EL (cell line): ENCODE data around the gene NOXA1.
A peak's percentile ranks its signal among the peaks of the same experiment; 100 is the strongest.
"Not testable (repeated sequence)": the region's sequence is repeated elsewhere in the genome, so short reads cannot be mapped to it uniquely, and the experiment has no call there.

Experiments used
- DNase-seq: peaks from one replicate; pipeline ENCODE4 v3.0.0-alpha.2; 2016

Gene NOXA1

DNA sequence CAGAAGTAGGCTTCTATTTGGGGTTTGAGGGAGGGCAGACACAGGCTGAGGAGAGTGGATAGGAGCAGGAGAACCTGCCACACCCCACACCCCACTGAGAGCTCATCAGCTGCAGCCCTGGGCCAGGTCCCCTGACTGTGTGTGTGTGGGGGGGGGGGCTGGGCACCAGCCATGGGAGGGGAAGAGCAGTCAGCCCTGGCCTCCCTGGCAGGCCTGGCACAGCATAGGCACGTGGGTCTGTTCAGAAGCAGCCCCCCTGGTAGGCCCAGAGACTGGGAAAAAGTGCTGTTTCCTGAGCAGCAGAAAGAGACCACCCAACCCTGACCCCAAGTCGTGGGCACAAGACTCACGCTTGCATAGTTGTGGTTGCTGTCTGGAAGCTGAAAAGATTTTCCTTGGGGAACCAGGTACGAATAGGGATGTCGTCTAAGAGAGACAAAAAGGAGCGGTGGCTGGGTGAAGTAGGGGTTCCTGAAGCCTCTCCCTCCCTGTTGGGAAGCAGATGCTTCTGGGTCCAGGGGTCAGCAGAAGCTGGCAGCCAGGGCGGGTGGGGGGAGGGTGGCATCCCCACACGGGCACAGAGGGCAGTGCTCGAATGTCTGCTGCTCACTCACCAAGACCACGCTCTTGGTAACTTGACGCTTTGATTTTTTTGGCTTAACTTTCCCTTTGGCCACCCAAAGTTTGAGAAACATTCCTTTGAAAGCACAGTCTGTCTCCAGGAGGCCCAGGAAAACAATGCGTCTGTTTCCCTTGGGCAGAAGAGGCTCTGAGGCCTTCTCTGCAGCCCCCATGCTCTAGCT, 33.1 kb downstream of the NOXA1 start:
- DNase-seq = no peak

DNA sequence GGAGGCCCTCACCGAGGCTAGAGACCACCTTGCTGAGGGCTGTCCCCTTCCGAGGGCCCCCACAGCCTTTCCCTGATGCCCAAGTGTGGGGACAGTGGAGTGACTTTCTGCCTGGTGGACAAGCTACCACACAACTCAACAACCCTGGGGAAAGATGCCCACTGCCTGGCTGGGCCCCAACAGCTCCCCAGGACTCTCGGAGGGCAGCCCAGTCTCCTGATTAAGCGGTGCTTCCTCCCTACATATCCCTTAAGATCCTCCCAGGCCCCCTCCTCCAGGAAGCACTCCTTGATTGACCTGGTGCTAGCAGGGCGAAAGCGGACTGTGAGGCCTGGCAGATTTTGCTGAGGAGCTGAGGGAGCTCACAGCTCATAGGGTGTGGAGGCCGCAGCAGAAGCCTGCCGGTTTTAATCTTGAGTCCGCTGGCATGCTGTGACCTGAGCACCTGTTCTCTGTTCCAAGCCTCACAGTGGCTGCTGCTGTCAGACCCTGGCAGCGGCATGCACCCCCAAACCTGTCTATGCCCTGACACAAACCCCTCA, 33.7 kb downstream of the NOXA1 start:
- DNase-seq = no peak

DNA sequence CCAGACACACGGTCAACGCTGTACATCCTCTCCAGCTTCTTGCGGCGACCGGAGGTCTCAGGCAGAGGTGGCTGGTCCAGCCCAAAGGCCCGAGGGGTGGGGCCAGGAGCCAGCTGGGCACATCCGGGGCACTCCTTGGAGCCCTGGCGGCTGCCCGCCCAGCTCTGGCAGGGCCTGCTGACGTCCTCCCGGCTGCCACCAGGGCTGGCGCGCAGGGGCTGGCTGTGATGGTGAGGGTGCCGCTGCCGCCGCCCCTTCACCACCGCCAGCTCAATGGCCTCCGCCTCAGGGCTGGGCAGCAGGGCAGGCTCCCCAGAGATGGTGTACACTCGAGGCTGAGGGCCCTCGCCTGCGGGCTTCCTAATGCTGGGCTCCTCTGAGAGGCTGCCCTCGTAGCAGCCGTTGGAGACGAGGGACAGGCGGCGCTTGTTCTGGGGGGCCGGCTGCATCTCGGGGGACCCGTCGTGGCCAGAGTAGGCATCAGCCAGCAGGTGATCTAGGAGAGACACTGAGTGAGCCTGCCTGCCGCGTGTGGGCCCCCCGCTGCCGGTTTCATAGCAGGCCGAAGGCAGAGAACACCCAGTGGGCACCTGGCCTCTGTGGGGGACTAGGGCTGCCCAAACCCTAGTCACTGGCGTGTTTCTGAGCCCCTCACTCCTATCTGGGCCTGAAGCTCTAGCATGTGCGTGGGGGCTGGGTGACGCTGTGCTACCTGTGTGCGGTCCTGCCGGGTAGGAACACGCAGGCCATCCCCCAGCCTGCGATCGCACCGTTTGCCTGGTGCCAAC, 34.4 kb downstream of the NOXA1 start:
- DNase-seq = no peak

DNA sequence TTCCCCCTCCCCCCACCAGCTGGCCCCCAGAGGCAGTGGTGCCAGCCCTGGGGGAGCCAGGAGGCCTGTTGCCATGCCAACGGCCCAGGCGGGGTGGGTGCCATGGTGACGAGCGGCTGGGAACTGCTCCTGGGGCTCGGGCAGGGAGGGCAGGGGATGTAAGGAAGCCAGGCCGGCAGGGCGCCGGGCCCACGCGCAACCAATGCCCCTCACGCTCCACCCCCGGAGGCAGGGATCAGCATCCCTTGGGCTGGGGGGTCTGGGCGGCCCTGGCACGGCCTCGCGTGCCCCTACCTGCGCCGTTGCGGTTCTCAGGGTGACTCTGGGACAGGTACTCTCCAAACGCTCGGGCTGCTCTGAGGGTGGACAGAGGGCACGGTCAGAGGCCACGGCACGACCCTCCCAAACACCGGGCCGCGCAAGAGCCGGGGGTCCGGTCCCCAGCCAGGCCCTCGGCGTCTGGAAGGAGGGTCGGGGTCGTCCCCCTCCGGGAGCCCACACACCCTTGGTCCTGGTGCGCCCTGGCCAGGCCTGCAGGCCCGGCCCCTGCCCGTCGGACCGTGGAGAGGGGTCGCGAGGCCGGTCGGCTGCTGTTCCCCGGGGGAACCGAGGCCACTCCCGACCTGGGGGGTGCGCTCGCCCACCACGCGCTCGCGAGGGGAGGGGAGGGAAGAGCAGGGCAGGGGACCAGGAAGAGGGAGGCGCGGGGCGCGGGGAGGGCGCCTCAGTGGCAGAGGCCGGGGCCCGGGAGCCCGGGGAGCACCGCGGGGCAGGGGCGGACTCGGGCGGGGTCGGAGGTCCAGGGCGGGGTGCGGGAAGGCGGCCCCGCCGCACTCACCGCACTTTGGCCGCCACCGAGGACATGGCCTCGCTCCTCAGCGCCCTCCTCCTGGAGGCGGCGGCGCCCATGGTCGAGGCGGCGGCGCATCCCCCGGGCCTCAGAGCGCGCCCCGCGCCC, 35.3 kb downstream of the NOXA1 start:
- DNase-seq = no peak

DNA sequence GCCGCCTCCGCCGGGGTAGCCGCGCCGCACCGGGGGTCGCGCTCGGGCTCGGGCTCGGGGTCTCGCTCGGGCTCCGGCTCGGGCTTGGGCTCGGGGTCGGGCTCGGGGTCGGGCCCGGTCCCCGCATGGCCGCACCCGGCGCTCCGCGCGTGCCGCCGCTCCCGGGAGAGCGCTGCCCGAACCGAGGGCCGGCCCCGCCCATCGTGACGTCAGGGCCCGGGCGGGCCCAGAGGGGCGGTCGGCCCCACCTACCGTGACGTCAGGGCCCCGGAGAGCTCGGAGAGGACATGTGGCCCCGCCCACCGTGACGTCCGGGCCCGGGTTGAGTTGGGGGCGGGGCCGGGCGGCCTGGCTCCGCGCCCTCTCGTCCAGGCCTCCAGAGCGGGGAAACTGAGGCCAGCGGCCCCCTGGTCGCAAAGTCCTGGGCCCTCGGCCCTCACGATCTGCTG, 36.0 kb downstream of the NOXA1 start, which contains the start of gene NSMF:
TSS of gene NSMF (minus strand) at position 183 of the 449 bp plus-strand sequence. CDS start 232 bp downstream, outside the sequence.
- peak; percentile 89 for DNase-seq

DNA sequence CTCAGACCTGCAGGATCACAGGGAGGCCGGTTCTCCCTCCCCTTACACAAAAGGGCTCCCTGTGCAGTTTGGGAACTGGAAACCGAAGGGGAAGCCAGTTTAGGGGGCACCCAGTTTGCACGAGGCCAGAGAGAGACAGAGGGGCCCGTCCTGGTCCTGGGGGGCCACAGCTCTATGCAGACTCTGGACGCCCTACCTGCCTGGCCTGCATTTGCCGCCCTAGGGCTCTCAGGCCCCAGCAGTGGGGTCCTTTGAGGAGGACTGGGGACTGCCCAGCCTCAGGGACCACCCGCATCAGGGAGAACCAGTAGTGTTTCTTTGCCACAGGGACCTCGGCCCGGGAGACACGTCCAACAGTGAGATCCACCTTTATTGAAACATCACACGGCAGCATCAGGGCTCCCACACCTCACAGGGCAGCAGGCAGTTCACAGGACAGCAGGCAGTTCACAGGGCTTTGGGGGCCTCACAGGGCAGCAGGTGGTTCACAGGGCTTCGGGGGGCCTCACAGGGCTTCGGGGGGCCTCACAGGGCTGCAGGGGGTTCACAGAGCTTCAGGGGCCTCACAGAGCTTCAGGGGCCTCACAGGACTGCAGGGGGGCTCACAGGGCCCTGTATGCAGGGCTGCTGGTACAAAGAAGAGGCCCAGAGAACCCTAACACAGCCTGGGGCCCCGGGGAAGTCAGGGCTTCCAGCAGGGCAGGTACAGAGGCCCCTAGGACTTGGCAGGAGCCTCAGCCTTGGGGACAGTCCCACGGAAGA, 36.6 kb downstream of the NOXA1 start:
- no peak for DNase-seq

DNA sequence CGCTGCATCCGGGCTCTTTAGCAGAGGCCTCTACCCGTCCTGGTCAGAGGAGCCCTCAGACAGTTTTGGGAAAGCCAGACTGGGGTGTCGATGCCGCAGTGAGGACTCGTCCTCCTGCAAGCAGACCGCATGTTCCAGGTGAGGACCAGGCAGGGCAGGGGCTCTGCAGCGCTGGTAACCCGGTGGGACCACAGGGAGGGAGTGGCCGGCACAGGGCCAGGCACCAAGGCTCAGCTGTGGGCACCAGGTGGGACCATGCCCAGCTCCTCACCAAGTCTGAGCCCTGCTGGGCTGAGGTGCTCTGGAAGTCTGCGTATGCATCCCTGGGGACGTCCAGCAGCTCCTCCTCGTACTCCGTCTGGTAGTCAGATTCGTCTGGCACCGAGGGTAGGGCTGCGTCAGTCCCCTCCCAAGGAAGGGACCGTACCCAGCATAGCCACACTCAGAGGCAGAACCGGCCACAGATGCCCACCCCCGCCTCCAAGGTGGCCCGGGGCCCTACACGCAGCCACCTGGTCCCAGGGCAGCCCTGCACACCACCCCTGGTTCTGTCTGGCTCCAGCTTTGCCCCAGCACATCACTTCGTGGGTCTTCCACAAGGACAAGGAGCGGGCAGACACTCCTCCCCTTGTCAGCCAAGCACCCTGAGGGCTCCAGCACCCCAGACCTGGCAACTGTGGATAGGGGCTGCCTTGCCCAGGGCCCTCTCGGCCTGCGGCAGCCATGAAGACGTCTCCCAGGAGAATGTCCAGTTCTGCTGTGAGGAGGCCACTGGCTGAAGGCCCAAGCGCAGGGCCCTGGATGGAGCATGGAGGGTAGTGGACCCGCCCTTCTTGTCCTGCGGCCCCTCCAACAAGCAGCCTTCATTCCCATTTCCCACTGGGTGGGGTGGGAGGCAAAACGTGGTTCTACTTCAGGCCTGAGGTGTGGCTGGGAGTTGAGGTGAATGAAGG, 37.4 kb downstream of the NOXA1 start:
- DNase-seq = no peak

DNA sequence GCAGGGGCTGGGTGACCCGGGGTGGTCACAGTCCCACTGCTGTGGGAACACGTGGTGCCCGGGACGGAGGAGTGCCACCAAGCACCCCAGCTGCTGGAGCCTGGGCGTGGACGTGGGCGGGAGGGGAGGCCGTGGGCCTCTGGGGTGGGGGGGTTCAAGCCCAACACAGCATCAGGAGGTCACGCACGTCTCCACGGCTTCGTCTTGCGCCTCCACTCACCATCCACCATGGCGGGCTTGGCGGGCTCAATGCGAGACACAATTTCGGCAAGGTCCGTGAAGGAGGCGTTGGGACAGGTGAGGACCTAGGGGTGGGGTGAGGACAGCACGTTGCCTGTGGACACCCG, 38.1 kb downstream of the NOXA1 start:
- DNase-seq = no peak

DNA sequence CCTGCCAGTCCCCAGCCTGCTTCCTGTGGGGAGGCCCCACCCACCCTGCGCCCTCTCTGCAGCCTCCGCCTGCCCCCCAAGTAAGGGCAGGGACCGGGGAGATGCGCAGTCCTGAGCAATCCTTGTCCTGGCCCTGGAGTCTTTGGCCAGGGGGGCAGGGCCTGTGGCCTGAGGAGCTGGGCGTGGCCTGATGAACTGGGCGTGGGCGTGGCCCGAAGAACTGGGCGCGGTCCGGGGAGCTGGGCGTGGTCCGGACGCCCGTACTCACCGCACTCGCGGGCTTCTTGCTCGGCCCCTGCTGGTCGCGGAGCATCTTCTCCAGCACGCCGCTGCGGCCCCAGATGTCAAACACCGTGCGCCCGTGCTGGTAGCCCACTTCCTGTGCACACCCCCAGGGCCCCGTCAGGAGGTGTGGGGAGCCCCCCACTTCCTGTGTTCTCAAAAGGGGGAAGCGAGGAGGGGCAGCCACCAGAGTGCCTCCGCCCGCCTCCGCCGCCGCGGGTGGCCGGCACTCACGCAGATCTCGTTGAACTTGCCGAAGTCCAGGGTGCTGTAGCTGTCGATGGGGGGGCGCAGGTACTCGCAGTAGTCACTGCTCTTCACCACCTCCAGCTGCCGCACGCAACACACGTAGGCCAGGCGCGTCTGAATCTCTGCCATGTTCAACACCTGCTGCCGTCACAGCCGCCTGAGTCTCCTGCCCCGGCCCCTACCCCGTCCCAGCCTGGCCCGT, 38.6 kb downstream of the NOXA1 start:
- DNase-seq = no peak

DNA sequence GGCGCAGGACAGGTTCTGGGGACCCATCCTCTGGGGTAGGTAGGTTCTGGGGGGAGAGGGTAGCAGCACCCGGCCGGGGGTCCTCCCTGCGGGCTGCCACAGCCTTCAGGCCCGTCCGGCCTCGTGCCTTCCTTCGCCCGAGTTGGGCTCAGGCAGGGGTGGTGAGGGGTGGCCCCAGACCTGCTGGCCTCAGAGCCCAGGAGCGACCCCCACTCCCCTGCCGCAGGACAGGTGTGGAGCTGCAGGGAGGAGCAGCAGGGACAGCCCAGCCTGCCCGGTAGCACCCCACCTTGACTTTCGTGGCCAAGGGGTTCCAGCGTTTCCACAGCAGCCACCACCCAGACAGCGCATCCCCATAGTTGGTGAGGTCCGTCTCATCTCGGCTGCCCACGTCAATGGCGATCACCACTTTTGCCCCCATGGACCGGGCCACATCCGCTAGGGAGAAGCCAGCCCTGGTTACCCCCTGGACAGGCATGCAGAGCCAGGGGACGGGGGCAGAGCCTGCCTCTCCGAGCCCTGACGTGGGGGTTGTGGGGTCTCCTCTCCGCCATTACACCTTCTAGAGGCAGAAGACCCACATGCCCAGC, 39.3 kb downstream of the NOXA1 start:
- DNase-seq = no peak

DNA sequence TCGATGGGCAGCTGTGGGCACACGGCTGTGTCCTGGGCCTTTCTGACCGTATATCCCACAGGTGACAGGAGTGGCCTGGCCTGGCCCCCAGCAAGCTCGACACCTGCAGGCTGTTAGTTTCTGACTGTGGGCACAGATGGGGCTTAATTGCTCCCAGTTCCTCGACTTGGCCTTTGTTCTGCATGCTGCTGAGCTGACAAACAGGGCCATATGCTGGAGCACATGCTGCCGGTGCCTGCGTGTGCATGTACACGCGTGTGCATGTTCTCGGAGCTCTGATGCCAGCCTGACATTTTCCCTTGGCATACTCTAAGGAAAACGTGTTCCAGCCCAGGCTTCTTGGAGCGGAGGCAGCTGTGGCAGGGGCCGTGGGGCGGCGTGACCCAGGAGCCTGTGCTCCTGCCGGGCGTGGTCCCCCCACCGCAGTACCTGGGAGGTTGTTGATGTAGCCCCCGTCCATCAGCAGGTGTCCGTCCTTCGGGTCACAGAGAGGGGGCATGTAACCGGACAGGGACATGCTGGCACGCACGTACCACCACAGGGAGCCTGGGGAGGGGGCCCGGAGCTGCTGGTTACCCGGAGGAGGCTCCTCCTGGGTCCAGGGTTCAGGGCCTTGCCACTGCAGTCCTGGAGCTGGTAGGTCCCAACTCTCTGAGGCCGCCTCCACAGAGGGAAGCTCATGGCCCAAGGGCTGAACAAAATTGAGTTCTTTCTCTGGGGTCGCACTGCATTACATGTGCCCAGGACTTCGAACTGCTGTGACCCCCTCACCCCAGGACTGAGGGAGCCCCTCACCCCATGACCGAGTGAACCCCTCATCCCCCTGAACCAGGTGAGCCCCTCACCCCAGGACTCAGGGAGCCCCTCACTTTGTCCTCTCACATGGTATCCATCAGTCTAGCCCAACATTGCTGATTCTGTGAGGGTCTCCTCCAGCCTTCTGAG, 40.1 kb downstream of the NOXA1 start:
- no peak for DNase-seq

DNA sequence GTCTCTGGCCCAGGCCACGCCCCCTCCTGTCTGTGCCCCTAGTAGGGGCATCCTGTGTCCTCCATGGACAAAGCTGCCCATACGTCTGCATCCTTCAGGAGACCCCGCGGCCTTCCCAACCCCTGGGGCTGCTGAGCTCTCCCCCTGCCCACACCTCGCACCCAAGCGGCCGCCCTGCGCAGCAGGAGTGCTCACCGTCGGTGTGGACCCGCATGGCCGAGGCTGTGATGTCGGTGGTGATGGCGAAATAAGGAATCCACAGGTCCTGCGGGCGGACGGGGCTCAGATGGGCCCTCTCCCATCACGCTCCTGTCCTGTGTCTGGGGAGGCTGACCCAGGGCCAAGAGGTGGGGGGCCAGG, 40.7 kb downstream of the NOXA1 start:
- no peak for DNase-seq

DNA sequence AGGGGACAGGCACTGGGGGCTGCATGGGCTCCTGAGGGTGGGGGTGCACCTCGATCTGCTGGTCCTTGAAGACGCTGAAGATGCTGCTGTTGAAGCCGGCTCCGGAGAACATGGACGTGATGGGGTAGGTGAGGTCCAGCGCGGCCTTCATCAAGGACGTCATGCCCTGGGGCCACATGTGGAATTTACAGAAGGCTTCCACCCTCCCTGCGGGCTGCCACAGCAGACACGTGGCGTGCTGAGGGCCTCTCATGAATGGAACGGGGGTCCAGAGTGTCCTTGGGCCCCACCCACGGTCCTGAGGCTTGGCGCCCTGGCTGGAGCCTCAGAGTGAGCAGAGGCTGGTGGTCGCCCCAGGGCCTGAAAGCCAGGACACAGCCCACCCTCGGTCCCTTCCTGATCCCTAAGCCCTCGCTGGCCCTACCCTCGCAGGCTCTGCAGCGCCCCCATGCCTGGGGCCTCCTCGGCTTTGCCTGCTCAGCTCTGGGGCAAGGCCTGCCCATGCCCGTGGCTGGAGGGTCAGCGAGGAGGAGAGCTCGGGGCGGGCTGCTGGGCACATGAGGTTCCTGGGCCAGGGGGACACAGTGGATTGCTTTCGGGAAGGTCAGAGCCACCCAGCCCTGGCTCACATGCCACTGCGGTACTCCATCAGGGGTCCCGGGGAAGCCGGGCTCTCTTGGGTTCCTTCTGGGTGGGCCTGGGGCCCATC, 41.3 kb downstream of the NOXA1 start:
- DNase-seq = no peak

DNA sequence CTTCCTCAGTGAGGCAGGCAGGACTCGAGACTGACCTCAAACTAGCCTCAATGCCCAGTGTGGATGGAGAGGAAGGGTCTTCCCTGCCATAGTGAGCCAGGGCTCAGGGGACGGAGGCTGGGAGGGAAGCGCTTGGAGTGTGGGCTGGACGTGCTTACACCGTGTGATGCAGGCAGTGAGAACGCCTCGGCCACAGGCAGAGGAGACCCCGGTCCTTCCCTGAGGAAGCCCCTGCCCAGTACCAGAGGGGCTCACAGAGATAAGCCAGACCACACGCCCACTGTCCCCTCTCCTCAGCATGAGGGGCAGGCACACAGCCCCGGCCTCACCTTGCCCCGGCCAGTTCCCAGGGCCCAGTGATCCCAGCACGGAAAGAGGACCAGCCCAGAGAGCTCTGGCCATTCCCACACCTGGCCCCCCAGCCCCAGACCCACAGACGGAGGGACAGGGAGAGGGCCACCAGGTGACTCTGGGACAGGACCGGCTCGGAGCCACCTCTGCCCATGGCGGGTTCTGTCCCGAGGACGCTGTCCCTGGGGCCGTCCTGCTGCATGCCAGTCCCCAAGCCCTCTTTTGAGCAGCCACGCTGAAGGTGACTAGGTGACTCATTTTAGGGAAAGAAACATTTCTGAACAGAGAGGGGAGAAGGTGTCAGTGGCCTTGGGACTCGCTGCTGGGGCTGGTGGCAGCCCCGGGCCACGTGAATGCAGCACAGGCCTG, 42.0 kb downstream of the NOXA1 start:
- DNase-seq = no peak

DNA sequence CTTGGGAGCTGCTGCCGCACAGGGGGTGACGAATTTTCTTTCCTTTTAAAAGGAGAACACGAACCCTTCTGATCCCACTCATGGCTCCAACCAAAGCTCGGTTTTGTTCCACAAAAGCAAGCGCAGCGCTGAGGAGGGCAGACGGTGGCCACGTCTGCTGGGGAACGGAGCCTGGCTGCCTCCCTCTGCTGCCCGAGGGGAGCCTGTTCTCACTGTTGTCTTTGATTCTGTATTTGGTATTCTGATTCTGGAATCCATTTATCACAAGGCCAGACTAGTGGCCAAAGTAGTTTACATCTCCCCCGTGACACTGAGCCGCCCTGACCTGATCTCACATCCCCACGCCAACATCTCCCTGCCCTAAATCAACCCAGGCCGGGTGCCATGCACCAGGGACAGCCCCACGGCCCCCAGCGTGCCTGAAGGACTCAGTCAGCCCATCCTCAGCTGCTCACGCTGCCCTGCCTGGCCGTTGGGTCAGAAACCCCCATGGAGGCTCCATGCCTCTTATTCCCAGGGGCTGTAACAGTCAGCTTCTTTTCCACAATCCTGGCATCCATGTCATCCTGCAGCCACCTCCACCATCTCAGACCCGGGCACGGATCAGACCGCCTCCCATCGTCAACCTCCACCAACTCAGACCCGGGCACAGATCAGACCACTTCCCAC, 42.7 kb downstream of the NOXA1 start:
- DNase-seq = no peak

DNA sequence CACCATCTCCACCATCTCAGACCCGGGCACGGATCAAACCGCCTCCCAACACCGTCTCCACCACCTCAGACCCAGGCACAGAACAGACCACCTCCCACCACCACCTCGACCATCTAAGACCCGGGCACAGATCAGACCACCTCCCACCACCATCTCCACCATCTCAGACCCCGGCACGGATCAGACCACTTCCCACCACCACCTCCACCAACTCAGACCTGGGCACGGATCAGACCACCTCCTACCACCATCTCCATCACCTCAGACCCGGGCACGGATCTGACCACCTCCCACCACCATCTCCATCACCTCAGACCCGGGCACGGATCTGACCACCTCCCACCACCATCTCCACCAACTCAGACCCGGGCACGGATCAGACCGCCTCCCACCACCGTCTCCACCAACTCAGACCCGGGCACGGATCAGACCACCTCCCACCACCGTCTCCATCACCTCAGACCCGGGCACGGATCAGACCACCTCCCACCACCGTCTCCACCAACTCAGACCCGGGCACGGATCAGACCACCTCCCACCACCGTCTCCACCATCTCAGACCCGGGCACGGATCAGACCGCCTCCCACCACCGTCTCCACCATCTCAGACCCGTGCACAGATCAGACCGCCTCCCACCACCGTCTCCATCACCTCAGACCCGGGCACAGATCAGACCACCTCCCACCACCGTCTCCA, 43.3 kb downstream of the NOXA1 start:
- not testable (repeated sequence) for DNase-seq
